H1 (cell line): ENCODE data around the gene GPR141.

Source experiments
- EP300 ChIP-seq, 2 experiments: IDR thresholded peaks; 1 replicate in 1 of 2; 2 replicates in 1 of 2; pipeline ENCODE4 v1.6.1; 2011 to 2012; ENCODE audit warnings: low read depth in 2 of 2, low read length in 2 of 2, mild to moderate bottlenecking in 2 of 2, borderline replicate concordance in 1 of 2, inconsistent platforms in 1 of 2, moderate library complexity in 1 of 2
- EZH2 ChIP-seq: fragments of 200-600 bp; sonication (generic); IDR thresholded peaks from 2 replicates; pipeline ENCODE4 v1.7.1; 2012; ENCODE audit warnings: low read depth, mild to moderate bottlenecking, moderate library complexity, low read length, inconsistent platforms; ENCODE audit not compliant: severe bottlenecking
- POLR2A ChIP-seq, 2 experiments: IDR thresholded peaks; 1 replicate in 1 of 2; 2 replicates in 1 of 2; pipeline ENCODE4 v1.6.1; 2011; ENCODE audit warnings: low read depth in 2 of 2, low read length in 2 of 2, mild to moderate bottlenecking in 2 of 2; ENCODE audit errors: control extremely low read depth in 1 of 2
- SP1 ChIP-seq: IDR thresholded peaks from 2 replicates; pipeline ENCODE4 v1.6.1; 2011; ENCODE audit warnings: low read depth, low read length
- SUZ12 ChIP-seq: fragments of 200-600 bp; sonication (generic); IDR thresholded peaks from 2 replicates; pipeline ENCODE4 v1.6.1; 2012; ENCODE audit warnings: mild to moderate bottlenecking, inconsistent platforms, low read length, moderate library complexity, mixed read lengths
- YY1 ChIP-seq: IDR thresholded peaks from 2 replicates; pipeline ENCODE4 v1.6.1; 2011; ENCODE audit warnings: low read depth, mild to moderate bottlenecking, low read length
- TF ChIP-seq, protein P1 (sequence below), 3 experiments: IDR thresholded peaks; 1 replicate in 2 of 3; 2 replicates in 1 of 3; pipeline versions ENCODE4 v1.5.1 to v1.6.1; 2011; ENCODE audit warnings: low read length in 3 of 3, mild to moderate bottlenecking in 3 of 3, inconsistent platforms in 2 of 3, low read depth in 1 of 3, moderate library complexity in 1 of 3; ENCODE audit not compliant: insufficient read depth in 1 of 3; ENCODE audit errors: control extremely low read depth in 1 of 3
- TF ChIP-seq, protein P2 (sequence below): IDR thresholded peaks from 2 replicates; pipeline ENCODE4 v1.6.1; 2011; ENCODE audit warnings: low read depth, mild to moderate bottlenecking, low read length; ENCODE audit not compliant: insufficient read depth

DNA sequence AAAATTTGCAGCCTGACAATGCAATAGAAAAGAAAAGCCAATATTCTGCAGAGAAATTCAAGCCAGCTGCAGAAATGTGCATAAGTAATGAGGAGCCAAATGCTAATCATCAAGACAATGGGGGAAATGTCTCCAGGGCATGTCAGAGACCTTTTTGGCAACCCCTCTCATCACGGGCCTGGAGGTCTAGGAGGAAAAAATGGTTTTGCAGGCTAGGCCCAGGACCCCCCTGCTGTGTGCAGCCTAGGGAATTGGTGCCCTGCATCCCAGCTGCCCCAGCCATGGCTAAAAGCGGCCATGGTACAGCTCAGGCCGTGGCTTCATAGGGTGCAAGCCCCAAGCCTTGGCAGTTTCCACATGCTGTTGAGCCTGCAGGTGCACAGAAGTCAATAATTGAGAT, 92.4 kb downstream of the GPR141 start:
- TF ChIP-seq, protein P1, sequence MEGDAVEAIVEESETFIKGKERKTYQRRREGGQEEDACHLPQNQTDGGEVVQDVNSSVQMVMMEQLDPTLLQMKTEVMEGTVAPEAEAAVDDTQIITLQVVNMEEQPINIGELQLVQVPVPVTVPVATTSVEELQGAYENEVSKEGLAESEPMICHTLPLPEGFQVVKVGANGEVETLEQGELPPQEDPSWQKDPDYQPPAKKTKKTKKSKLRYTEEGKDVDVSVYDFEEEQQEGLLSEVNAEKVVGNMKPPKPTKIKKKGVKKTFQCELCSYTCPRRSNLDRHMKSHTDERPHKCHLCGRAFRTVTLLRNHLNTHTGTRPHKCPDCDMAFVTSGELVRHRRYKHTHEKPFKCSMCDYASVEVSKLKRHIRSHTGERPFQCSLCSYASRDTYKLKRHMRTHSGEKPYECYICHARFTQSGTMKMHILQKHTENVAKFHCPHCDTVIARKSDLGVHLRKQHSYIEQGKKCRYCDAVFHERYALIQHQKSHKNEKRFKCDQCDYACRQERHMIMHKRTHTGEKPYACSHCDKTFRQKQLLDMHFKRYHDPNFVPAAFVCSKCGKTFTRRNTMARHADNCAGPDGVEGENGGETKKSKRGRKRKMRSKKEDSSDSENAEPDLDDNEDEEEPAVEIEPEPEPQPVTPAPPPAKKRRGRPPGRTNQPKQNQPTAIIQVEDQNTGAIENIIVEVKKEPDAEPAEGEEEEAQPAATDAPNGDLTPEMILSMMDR (IDR thresholded peaks at IDR 0.05; ENCODE audit: control extremely low read depth in 1 of 3, insufficient read depth in 1 of 3, low read depth in 1 of 3, low read length in 3 of 3), result no peak
- TF ChIP-seq, protein P2, sequence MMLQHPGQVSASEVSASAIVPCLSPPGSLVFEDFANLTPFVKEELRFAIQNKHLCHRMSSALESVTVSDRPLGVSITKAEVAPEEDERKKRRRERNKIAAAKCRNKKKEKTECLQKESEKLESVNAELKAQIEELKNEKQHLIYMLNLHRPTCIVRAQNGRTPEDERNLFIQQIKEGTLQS, result no peak
- TF ChIP-seq EZH2, result no peak
- TF ChIP-seq YY1, result no peak
- TF ChIP-seq SUZ12, result no peak
- no peak for TF ChIP-seq POLR2A (IDR thresholded peaks at IDR 0.05; ENCODE audit: control extremely low read depth in 1 of 2, low read depth in 2 of 2, low read length in 2 of 2)
- no peak for TF ChIP-seq EP300 (IDR thresholded peaks at IDR 0.05; ENCODE audit: borderline replicate concordance in 1 of 2, low read depth in 2 of 2, low read length in 2 of 2)
- no peak for TF ChIP-seq SP1
